ENCODE results near the gene ADAMTSL4. TPM values are rescaled to one million over a fixed set of nuclear protein-coding genes. Genes with fewer than 3 reads are reported as not detected.

Gene ADAMTSL4
- total RNA-seq, 1 experiment from 2014 or later = not detected

- intact Hi-C loops (cut with micrococcal nuclease; ENCODE audit: unreplicated experiment) = no loop called here
- TF ChIP-seq CTCF (conservative IDR thresholded peaks at IDR 0.05; ENCODE audit: low read depth, low read length) (no peak), EZH2 (IDR thresholded peaks at IDR 0.05; ENCODE audit: borderline replicate concordance, low read depth, low read length, poor library complexity, severe bottlenecking) (no peak)
- Histone ChIP-seq H3K36me3 (ENCODE audit: insufficient read depth, low read length, poor library complexity, severe bottlenecking) (peaks cover 4% of the 10 kb centered on the region), H3K4me3 (ENCODE audit: low read depth, low read length, poor library complexity, severe bottlenecking) (no peak overlapping the region), H3K9me3 (ENCODE audit: low read depth, low read length, poor library complexity, severe bottlenecking) (no peaks in the 10 kb centered on the region), H3K27me3 (replicated peaks; ENCODE audit: insufficient read depth, low read depth, low read length, poor library complexity) (no peaks in the 10 kb centered on the region), H3K27ac (ENCODE audit: low read depth, low read length, poor library complexity, severe bottlenecking) (no peak overlapping the region), H3K4me1 (ENCODE audit: insufficient read depth, low read length, poor library complexity, severe bottlenecking) (peaks cover 11% of the 10 kb centered on the region)
- DNase-seq (ENCODE audit: low spot score) = no peak
- BruUV-seq (replicated peaks) = no TSS peak
- CTCF ChIA-PET = no interaction called here
- POLR2A ChIA-PET (ENCODE audit: low non-redundant PET) = no interaction called here
Measured at GRCh38 chr1:150512846-150513245, 36.4 kb upstream of the ADAMTSL4 start.

- Histone ChIP-seq H3K27me3 (replicated peaks; ENCODE audit: insufficient read depth, low read depth, low read length, poor library complexity) (no peaks in the 10 kb centered on the region), H3K9me3 (ENCODE audit: low read depth, low read length, poor library complexity, severe bottlenecking) (no peaks in the 10 kb centered on the region), H3K4me3 (ENCODE audit: low read depth, low read length, poor library complexity, severe bottlenecking) (no peak overlapping the region), H3K27ac (ENCODE audit: low read depth, low read length, poor library complexity, severe bottlenecking) (no peak overlapping the region), H3K36me3 (ENCODE audit: insufficient read depth, low read length, poor library complexity, severe bottlenecking) (peaks cover 4% of the 10 kb centered on the region), H3K4me1 (ENCODE audit: insufficient read depth, low read length, poor library complexity, severe bottlenecking) (peaks cover 6% of the 10 kb centered on the region)
- BruUV-seq (replicated peaks) = no TSS peak
- ChIA-PET POLR2A (ENCODE audit: low non-redundant PET) (no interaction called here), CTCF (no interaction called here)
- no peak for DNase-seq (ENCODE audit: low spot score)
- intact Hi-C loops (cut with micrococcal nuclease; ENCODE audit: unreplicated experiment) = no loop called here
- no peak for TF ChIP-seq CTCF (conservative IDR thresholded peaks at IDR 0.05; ENCODE audit: low read depth, low read length)
- TF ChIP-seq EZH2 (IDR thresholded peaks at IDR 0.05; ENCODE audit: borderline replicate concordance, low read depth, low read length, poor library complexity, severe bottlenecking) = no peak
Measured at GRCh38 chr1:150513351-150513791, 35.8 kb upstream of the ADAMTSL4 start.

GRCh38 chr1:150514260-150514659 lies 34.9 kb upstream of the ADAMTSL4 start:
- DNase-seq (ENCODE audit: low spot score) = no peak
- no peaks in the 10 kb centered on the region for H3K9me3 ChIP-seq (ENCODE audit: low read depth, low read length, poor library complexity, severe bottlenecking)
- no peak overlapping the region for H3K4me3 ChIP-seq (ENCODE audit: low read depth, low read length, poor library complexity, severe bottlenecking)
- BruUV-seq (replicated peaks) = no TSS peak
- no peaks in the 10 kb centered on the region for H3K4me1 ChIP-seq (ENCODE audit: insufficient read depth, low read length, poor library complexity, severe bottlenecking)
- no peaks in the 10 kb centered on the region for H3K27me3 ChIP-seq (replicated peaks; ENCODE audit: insufficient read depth, low read depth, low read length, poor library complexity)
- H3K36me3 ChIP-seq (ENCODE audit: insufficient read depth, low read length, poor library complexity, severe bottlenecking) = peaks cover 4% of the 10 kb centered on the region
- ChIA-PET POLR2A (ENCODE audit: low non-redundant PET) (no interaction called here), CTCF (no interaction called here)
- no peak overlapping the region for H3K27ac ChIP-seq (ENCODE audit: low read depth, low read length, poor library complexity, severe bottlenecking)
- intact Hi-C loops (cut with micrococcal nuclease; ENCODE audit: unreplicated experiment) = no loop called here
- TF ChIP-seq EZH2 (IDR thresholded peaks at IDR 0.05; ENCODE audit: borderline replicate concordance, low read depth, low read length, poor library complexity, severe bottlenecking) (no peak), CTCF (conservative IDR thresholded peaks at IDR 0.05; ENCODE audit: low read depth, low read length) (no peak)

All from A673 (cell line).